Activated CD8-positive, alpha-beta memory T cell treated with anti-CD3 and anti-CD28 coated beads, Interleukin-2, amount 10 ng/mL, durations not matched to agents 7 days and 5 days (primary cell): ENCODE data around the gene PTPRS. TPM values are rescaled to one million over a fixed set of nuclear protein-coding genes. Genes with fewer than 3 reads are reported as not detected.

ENCODE experiments used
- ATAC-seq: fragments of 150-1000 bp; cut with Tn5 transposase; one replicate; pipeline ENCODE4 v1.10.0; 2021; ENCODE audit warnings: moderate library complexity
- CTCF ChIA-PET: fragments of 350-600 bp; sonication (Branson Sonifier 250); formaldehyde crosslinking; loops from one replicate; lab custom pipeline; 2021; ENCODE audit warnings: antibody characterized with exemption; lab: Charles Lee
- DNase-seq: peaks from one replicate; pipeline ENCODE4 v3.0.0-alpha.2; 2020
- H3K27ac Mint-ChIP-seq: one replicate; pipeline ENCODE4 v1.8.0; 2021; ENCODE audit warnings: mild to moderate bottlenecking, mixed read lengths
- H3K27me3 Mint-ChIP-seq: one replicate; pipeline ENCODE4 v1.8.0; 2021; ENCODE audit warnings: mixed read lengths
- H3K36me3 Mint-ChIP-seq: one replicate; pipeline ENCODE4 v1.8.0; 2021; ENCODE audit warnings: mild to moderate bottlenecking, mixed read lengths
- H3K4me1 Mint-ChIP-seq: one replicate; pipeline ENCODE4 v1.8.0; 2021; ENCODE audit warnings: mixed read lengths
- H3K4me3 Mint-ChIP-seq: one replicate; pipeline ENCODE4 v1.8.0; 2021; ENCODE audit warnings: mild to moderate bottlenecking, moderate library complexity, mixed read lengths
- H3K9me3 Mint-ChIP-seq: one replicate; pipeline ENCODE4 v1.8.0; 2022; ENCODE audit warnings: low read depth, mixed read lengths
- total RNA-seq, 2 experiments: library from RNA; stranded (reverse); gene quantifications; one replicate each; pipeline ENCODE4 v1.2.3, GENCODE V29; 2021

The PTPRS gene
- total RNA-seq, 2 experiments from 2014 or later, result 0.16 to 0.32 TPM

DNA sequence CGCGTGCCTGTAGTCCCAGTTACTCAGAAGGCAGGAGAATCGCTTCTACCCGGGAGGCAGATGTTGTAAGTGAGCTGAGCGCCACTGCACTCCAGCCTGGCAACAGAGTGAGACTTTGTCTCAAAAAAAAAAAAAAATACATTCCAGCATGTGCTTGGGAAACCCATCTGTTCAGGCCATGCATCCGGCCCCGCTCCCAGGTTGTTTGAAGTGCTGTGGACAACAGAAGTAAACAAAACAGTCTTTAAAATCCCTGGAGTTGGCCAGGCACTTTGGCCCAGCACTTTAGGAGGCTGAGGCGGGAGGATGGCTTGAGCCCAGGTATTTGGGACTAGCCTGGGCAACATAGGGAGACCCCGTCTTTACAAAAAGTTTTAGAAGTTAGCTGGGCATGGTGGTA lies 3.2 kb upstream of the PTPRS start:
- CTCF ChIA-PET, result no interaction called here
- no peak overlapping the region for H3K27ac Mint-ChIP-seq

DNA sequence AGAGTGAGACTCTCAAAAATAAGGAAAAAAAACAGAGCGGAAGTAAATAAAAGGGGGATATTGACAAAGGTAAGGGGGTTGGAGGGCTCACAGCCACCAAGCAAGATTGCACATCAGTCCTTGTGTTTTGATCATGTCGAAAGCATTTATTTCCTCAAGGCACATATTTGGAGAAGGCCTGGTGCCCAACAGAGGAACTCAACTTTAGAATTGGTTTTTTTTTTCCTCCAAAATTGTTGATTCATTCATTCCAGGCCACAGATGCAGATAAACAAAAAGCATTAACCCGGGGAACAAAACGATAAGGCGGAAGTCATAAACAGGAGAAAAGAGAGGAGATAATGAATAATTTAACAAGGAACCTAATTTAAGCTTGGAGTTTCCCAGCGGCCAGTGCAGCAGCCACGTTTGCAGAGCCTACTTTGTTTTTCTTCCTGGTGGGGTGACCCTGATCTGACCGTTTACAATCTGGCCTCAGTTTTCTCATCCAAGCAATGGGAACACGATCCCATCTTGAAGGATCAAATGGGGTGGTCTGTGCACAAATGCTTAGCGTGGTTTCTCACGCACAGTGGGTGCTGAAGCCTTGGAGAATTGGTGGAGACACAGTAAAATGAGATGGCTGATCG lies 2.1 kb upstream of the PTPRS start:
- Mint-ChIP-seq H3K4me1 (peaks cover 9% of the 10 kb centered on the region), H3K27ac (no peak overlapping the region), H3K27me3 (peaks cover 37% of the 10 kb centered on the region), H3K9me3 (no peaks in the 10 kb centered on the region), H3K4me3 (no peak overlapping the region), H3K36me3 (peaks cover 1% of the 10 kb centered on the region)
- ATAC-seq (no peak), DNase-seq (no peak)
- CTCF ChIA-PET, result no interaction called here

More for the DNA sequence above, 3.2 kb upstream of the PTPRS start:
- H3K4me1 Mint-ChIP-seq, result peaks cover 9% of the 10 kb centered on the region
- ATAC-seq (no peak), DNase-seq (no peak)
- H3K27me3 Mint-ChIP-seq, result peaks cover 26% of the 10 kb centered on the region
- H3K36me3 Mint-ChIP-seq, result peaks cover 1% of the 10 kb centered on the region
- no peak overlapping the region for H3K4me3 Mint-ChIP-seq
- H3K9me3 Mint-ChIP-seq, result no peaks in the 10 kb centered on the region

DNA sequence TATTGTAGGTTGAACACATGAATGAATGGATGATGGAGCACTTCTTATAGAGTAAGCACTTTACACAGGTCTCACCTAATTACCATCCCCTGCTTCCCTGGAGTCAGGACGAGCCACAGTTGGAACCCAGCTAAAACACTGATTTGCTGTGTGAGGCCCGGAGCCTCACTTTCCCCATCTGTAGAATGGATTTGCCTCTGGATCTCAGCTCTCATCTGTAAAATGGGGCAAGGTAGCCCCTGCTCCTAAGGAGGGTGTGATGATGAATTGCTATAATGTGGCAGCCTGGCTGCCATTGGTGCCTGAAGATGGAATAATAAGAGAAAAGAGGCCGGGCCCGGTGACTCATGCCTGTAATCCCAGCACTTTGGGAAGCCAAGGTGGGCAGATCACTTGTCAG lies 1.4 kb upstream of the PTPRS start:
- Mint-ChIP-seq H3K4me1 (peaks cover 9% of the 10 kb centered on the region), H3K36me3 (peaks cover 1% of the 10 kb centered on the region), H3K27me3 (peaks cover 44% of the 10 kb centered on the region), H3K4me3 (no peak overlapping the region), H3K27ac (no peak overlapping the region), H3K9me3 (no peaks in the 10 kb centered on the region)
- DNase-seq (no peak), ATAC-seq (no peak)
- CTCF ChIA-PET, result no interaction called here

GRCh38 chr19:5341448-5341820 lies 822 bp upstream of the PTPRS start:
- H3K4me1 Mint-ChIP-seq, result peaks cover 10% of the 10 kb centered on the region
- CTCF ChIA-PET, result no interaction called here
- H3K36me3 Mint-ChIP-seq, result peaks cover 1% of the 10 kb centered on the region
- ATAC-seq, result no peak
- no peak for DNase-seq
- H3K9me3 Mint-ChIP-seq, result no peaks in the 10 kb centered on the region
- H3K27me3 Mint-ChIP-seq, result peaks cover 41% of the 10 kb centered on the region
- H3K4me3 Mint-ChIP-seq, result no peak overlapping the region
- H3K27ac Mint-ChIP-seq, result peak overlapping the region; percentile 19

DNA sequence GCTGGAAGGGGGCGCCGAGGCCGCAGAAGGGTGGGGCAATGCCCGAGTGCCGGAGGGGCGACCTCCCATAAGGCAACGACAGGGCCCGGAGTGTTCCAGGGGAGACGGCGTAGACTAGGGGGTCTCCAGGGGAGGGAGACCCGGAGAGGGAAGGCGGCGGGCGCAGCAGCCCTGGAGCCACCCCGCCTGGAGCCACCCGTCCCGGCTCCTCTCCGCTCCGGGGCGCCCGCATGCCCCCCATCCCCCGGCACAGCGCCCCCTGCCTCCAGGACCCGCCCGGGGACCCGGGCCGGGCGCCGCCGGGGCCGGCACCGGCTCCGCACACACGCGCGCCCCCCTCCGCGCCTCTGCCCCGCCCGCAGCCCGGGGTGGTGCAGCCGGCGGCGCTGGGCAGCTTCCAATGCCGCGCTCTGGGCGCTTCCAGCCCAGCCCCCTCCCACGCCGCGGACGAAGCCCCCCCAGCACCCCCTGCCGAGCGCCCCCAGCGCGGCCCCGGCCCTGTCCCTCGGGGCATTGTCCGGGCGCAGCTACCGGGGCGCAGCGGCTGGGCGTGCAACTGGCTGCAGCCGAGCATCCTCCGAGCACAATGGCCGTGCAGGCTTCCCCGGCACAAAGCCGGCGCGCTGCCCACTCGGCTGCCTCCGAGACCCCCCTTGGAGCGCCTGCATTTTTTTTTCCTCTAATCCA lies 519 bp downstream of the PTPRS start:
- Mint-ChIP-seq H3K36me3 (peaks cover 1% of the 10 kb centered on the region), H3K9me3 (no peaks in the 10 kb centered on the region), H3K27me3 (peaks cover 54% of the 10 kb centered on the region), H3K4me3 (no peak overlapping the region), H3K4me1 (peaks cover 10% of the 10 kb centered on the region), H3K27ac (no peak overlapping the region)
- DNase-seq (no peak), ATAC-seq (peak; percentile 32)
- CTCF ChIA-PET, result no interaction called here

GRCh38 chr19:5339198-5339949 lies 1.2 kb downstream of the PTPRS start:
- H3K27ac Mint-ChIP-seq, result no peak overlapping the region
- DNase-seq (no peak), ATAC-seq (no peak)
- H3K4me1 Mint-ChIP-seq, result peaks cover 10% of the 10 kb centered on the region
- CTCF ChIA-PET, result no interaction called here
- H3K36me3 Mint-ChIP-seq, result peaks cover 1% of the 10 kb centered on the region
- no peaks in the 10 kb centered on the region for H3K9me3 Mint-ChIP-seq
- H3K4me3 Mint-ChIP-seq, result no peak overlapping the region
- peaks cover 61% of the 10 kb centered on the region for H3K27me3 Mint-ChIP-seq

GRCh38 chr19:5338656-5339197 lies 1.9 kb downstream of the PTPRS start:
- H3K4me1 Mint-ChIP-seq, result peaks cover 10% of the 10 kb centered on the region
- DNase-seq, result no peak
- H3K36me3 Mint-ChIP-seq, result peaks cover 1% of the 10 kb centered on the region
- H3K27me3 Mint-ChIP-seq, result peaks cover 63% of the 10 kb centered on the region
- CTCF ChIA-PET, result no interaction called here
- no peak overlapping the region for H3K4me3 Mint-ChIP-seq
- no peak for ATAC-seq
- no peaks in the 10 kb centered on the region for H3K9me3 Mint-ChIP-seq
- H3K27ac Mint-ChIP-seq, result no peak overlapping the region

GRCh38 chr19:5337708-5338655 lies 2.6 kb downstream of the PTPRS start:
- no peak for DNase-seq
- Mint-ChIP-seq H3K27ac (no peak overlapping the region), H3K9me3 (no peaks in the 10 kb centered on the region), H3K36me3 (peaks cover 1% of the 10 kb centered on the region), H3K27me3 (peaks cover 61% of the 10 kb centered on the region), H3K4me3 (no peak overlapping the region), H3K4me1 (peaks cover 10% of the 10 kb centered on the region)
- ATAC-seq, result no peak
- CTCF ChIA-PET, result no interaction called here

GRCh38 chr19:5337126-5337525 lies 3.5 kb downstream of the PTPRS start:
- no peak overlapping the region for H3K4me3 Mint-ChIP-seq
- ATAC-seq (no peak), DNase-seq (no peak)
- H3K36me3 Mint-ChIP-seq, result peaks cover 1% of the 10 kb centered on the region
- H3K4me1 Mint-ChIP-seq, result peaks cover 10% of the 10 kb centered on the region
- CTCF ChIA-PET, result no interaction called here
- H3K27ac Mint-ChIP-seq, result no peak overlapping the region
- H3K9me3 Mint-ChIP-seq, result no peaks in the 10 kb centered on the region
- peaks cover 59% of the 10 kb centered on the region for H3K27me3 Mint-ChIP-seq

- Mint-ChIP-seq H3K4me3 (no peak overlapping the region), H3K9me3 (no peaks in the 10 kb centered on the region), H3K4me1 (peaks cover 9% of the 10 kb centered on the region), H3K36me3 (peaks cover under 1% of the 10 kb centered on the region), H3K27me3 (peaks cover 52% of the 10 kb centered on the region), H3K27ac (no peak overlapping the region)
- ATAC-seq (no peak), DNase-seq (no peak)
- CTCF ChIA-PET, result no interaction called here
These were observed 4.2 kb downstream of the PTPRS start for GRCh38 chr19:5336195-5336965.

DNA sequence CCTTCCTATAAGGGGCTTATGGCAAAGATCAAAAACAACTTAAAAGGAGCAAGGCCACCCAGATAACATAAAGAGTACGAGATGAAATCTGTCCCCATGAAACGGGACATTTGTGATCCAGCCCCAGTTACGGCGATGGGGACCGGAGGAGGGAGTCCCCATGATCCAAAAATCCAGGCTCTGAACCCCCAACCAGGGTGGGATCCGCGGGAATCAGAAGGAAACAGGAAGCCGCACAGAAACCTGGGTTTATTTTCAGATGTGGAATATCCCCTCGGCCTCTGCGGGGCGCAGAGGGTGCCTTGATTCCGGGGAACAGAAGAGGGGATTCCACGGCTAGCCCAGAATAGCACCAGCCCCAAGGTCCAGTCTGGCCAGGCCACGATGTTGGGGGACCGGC lies 5.0 kb downstream of the PTPRS start:
- CTCF ChIA-PET, result no interaction called here
- Mint-ChIP-seq H3K27ac (no peak overlapping the region), H3K4me1 (peaks cover 6% of the 10 kb centered on the region), H3K27me3 (peaks cover 48% of the 10 kb centered on the region), H3K4me3 (no peak overlapping the region), H3K9me3 (no peaks in the 10 kb centered on the region), H3K36me3 (no peaks in the 10 kb centered on the region)
- ATAC-seq (no peak), DNase-seq (no peak)

DNA sequence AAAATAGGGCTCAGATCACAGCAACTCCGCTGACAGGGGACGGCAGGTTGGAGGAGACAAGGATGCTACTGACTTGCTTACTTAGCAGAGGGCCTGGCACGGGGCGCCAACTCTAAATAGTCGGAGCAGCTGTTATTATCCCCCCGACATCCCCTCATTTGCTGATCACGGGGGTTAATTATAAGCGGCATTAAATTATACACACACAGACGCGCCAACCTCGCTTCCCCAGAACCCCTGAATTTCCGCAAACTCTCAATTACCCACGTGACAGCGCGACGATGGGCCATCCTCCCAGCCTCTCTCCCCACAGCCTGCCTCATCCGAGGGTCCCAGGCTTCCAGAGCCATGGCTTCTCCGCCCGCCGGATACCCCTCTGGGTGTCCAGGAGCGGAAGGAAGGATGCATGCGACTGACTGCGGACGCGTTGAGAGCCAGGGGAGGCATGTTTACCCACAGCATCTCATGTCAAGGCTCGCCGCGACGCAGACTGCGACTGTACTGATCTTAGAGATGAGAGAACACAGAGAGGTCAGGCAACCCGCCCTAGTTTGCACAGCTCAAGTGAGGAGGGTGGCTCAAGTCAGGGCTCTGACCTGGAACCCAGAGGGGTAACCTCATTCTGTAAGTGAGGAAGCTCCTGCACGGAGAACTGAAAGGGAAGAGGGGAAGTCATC lies 5.7 kb downstream of the PTPRS start:
- Mint-ChIP-seq H3K4me1 (peaks cover 8% of the 10 kb centered on the region), H3K36me3 (no peaks in the 10 kb centered on the region), H3K4me3 (no peak overlapping the region), H3K27ac (no peak overlapping the region), H3K27me3 (peaks cover 48% of the 10 kb centered on the region), H3K9me3 (no peaks in the 10 kb centered on the region)
- DNase-seq (no peak), ATAC-seq (no peak)
- CTCF ChIA-PET, result no interaction called here
